IPS-NIHi7 (cell line): Measurements from ENCODE around the gene DIP2A.

Source experiments
- DNase-seq: peaks from one replicate; pipeline ENCODE4 v3.0.0; 2012; ENCODE audit warnings: mixed read lengths; ENCODE audit errors: extremely low spot score

The DIP2A gene

DNA sequence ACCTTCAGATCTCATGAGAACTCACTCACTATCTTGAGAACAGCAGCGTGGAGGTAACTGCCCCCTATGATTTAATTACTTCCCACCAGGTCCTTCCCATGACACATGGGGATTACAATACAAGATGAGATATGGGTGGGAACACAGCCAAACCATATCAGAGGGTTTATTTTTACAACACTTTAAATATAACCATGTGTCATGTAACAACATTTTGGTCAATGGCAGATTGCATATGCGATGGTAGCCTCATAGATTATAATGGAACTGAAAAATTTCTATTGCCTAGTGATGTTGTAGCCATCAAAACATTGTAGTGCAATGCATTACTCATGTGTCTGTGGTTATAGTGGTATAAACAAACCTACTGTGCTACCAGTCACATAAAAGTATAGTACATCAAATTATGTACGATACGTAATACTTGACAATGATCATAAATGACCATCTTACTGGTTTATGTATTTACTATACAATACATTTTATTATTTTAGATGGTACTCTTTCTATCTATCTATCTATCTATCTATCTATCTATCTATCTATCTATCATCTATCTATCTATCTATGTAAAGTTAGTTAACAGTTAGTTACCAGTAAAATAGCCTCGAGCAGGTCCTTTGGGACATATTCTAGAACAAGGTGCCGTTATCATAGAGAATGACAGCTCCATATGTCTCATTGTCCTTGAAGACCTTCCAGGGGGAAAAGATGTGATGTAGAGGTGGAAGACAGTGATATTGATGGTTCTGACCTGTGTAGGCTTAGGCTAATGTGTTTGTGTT, 158.8 kb downstream of the DIP2A start:
- DNase-seq: no peak

DNA sequence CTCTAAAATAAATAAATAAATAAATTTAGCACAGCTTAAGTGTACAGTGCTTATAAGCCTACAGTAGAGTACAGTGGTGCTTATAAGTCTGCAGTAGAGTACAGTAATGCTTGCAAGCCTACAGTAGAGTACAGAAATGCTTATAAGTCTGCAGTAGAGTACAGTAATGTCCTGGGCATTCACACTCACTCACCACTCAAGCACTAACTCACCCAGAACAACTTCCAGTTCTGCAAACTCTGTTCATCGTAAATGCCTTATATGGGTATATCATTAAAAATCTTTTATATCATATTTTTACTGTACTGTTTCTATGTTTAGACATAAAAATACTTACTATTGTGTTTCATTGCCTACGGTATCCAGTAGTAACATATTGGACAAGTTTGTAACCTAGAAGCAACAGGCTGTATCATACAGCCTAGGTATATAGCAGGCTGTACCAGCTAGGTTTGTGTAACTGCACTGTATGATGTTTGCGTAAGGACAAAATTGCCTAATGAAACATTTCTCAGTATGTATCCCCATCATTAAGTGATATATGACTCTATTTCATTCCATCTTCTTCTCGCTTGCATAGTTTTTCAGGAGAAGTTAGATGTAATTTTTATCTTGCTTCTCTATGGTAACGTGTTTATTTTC, 160.2 kb downstream of the DIP2A start:
- DNase-seq: no peak
